ENCODE results near the gene PCDHGB4.
"Not testable (repeated sequence)": the region's sequence is repeated elsewhere in the genome, so short reads cannot be mapped to it uniquely, and the experiment has no call there.

- TF ChIP-seq, protein P1, sequence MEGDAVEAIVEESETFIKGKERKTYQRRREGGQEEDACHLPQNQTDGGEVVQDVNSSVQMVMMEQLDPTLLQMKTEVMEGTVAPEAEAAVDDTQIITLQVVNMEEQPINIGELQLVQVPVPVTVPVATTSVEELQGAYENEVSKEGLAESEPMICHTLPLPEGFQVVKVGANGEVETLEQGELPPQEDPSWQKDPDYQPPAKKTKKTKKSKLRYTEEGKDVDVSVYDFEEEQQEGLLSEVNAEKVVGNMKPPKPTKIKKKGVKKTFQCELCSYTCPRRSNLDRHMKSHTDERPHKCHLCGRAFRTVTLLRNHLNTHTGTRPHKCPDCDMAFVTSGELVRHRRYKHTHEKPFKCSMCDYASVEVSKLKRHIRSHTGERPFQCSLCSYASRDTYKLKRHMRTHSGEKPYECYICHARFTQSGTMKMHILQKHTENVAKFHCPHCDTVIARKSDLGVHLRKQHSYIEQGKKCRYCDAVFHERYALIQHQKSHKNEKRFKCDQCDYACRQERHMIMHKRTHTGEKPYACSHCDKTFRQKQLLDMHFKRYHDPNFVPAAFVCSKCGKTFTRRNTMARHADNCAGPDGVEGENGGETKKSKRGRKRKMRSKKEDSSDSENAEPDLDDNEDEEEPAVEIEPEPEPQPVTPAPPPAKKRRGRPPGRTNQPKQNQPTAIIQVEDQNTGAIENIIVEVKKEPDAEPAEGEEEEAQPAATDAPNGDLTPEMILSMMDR (IDR thresholded peaks at IDR 0.05), result peak; percentile 55 to 82 (median 69)
- not testable (repeated sequence) for TF ChIP-seq POLR2A (IDR thresholded peaks at IDR 0.05)
These were observed 30.1 kb downstream of the PCDHGB4 start, which contains the start of gene PCDHGB7 for GRCh38 chr5:141417494-141418172.
